HG02840 (cell line): ENCODE results near the gene ZNF227.
"Not testable (repeated sequence)": the region's sequence is repeated elsewhere in the genome, so short reads cannot be mapped to it uniquely, and the experiment has no call there.

Source experiments
- ATAC-seq: cut with Tn5 transposase; IDR thresholded peaks from one replicate; pipeline ENCODE4 v1.9.1; 2021; ENCODE audit warnings: mild to moderate bottlenecking, moderate library complexity, moderate number of reproducible peaks; ENCODE audit not compliant: unreplicated experiment, low FRiP score

ZNF227 gene

GRCh38 chr19:44212250-44212865 is at the start of gene ZNF227:
TSS of gene ZNF227 (plus strand) at chr19:44212532. CDS start at chr19:44217793, 5,261 bp downstream.
- ATAC-seq, result no peak

DNA sequence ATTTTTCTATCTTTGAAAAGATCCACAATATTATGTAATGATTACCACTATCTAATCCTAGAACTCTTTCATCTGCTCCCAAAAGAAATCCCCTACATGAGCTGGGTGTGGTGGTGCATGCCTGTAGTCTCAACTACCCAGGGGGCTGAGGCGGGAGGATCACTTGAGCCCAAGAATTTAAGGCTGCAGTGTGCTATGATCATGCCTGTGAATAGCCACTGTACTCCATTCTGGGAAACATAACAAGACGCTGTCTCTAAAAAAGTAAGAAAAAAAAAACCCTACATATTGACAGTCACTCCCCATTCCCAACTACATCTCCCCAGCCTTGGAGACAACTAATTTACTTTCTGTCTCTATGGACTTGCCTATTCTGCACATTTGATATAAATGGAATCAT is 48.5 kb upstream of the ZNF227 start:
- no peak for ATAC-seq

- ATAC-seq, result no peak
Observed at GRCh38 chr19:44164327-44164672, 48.0 kb upstream of the ZNF227 start.

DNA sequence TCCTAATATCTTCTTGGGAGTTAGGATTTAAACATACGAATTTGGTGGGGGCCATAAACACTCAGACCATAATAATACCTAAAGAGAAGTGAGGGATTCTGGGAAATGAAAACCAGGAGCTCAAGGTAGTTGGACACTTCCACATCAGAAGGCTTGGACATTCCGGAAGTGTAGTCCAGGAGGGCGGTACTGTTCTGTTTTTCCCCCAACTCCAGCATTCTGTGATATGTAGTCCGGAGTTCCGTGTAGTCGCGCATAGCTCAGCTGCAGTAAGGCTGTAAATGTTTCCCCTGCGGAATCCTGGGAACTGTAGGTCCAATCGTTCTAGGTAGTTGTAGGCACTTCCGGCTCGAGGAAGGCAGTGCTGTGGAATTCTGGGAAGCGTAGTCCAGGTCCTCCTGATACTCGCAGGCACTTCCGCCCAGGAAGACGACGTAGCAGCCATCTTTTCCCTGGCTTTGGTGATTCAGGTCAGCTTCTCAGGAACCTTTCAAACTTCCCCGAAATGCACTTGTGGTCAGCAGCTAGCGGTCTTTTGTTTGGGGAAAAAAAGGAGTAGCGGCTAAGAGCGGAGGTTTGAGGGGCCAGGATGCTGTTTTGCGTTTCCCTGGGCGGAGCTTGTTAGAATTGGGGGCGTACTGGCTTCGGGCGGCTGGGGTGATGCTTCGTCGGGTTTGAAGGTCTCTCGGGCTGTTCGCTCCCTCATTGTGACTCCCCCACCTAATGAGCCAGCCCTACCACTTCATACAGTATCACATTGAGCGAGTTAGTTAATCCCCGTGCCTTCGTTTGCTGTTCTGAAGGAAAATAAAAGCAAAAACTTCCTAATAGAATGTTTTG is 47.4 kb upstream of the ZNF227 start, which contains the start of gene ZNF226:
Gene ZNF226 (plus strand): TSS at position 428 of the 840 bp plus-strand sequence. CDS start 4,981 bp downstream, outside the sequence.
- ATAC-seq, result peak; percentile 86

- ATAC-seq, result not testable (repeated sequence)
Observed at GRCh38 chr19:44170660-44171059, 41.7 kb upstream of the ZNF227 start.

DNA sequence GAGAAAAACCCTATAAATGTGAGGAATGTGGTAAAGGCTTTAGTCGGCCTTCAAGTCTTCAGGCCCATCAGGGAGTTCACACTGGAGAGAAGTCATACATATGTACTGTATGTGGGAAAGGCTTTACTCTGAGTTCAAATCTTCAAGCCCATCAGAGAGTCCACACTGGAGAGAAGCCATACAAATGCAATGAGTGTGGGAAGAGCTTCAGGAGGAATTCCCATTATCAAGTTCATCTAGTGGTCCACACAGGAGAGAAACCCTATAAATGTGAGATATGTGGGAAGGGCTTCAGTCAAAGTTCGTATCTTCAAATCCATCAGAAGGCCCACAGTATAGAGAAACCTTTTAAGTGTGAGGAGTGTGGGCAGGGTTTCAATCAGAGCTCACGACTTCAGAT is 35.7 kb upstream of the ZNF227 start:
- no peak for ATAC-seq

GRCh38 chr19:44180968-44181367 is 31.4 kb upstream of the ZNF227 start:
- ATAC-seq, result no peak

DNA sequence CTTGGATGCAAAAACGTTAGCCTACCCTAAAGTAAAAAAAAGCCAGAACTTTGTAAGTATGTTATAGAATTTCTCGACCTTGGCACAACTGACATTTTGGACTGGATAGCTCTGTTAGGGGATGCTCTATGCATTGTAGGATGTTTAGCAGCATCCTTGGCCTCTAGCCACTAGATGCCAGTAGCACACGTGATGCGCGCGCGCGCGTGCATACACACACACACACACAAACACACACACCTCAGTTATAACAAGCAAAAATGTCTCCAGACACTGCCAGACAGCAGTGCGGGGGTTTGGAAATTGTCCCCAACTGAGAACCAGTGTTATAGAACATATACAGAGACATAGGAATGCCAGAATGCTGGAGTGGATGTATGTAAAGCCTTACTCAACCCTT is 30.2 kb upstream of the ZNF227 start:
- no peak for ATAC-seq

DNA sequence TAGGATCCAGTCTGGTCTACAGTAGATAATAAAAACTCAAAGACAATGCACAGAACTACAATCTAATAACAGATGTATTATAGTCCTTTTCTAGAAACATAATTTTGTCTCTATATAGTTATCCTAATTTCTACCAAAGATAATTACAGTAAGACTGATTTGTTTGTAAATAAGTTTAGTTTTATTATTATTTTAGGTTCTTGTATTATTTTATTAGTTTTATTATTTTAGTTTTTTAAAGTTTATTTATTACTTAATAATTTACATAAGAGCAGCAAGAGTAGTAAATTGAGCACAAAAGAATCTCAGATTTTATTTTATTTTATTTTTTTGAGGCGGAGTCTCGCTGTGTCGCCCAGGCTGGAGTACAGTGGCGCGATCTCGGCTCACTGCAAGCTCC is 22.3 kb upstream of the ZNF227 start:
- ATAC-seq, result no peak

DNA sequence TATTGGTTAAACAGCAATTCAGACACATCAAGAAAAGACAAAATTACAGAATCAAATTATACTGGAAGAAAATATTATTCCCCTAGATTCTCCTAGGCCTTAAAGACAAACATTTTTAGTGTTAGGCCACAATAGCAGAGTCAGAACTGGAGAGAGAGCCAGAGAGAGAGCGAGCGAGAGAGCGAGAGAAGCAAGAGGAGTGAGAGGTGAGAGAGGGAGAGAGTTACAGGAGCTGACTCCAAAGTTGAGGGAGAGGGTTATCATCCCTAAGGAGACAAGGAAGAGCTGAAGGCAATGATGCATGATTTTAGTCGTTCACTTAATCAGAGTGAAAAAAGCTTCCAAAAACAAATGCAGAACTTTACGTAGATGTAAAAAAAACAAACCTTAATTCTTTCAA is 20.2 kb upstream of the ZNF227 start:
- ATAC-seq, result no peak

DNA sequence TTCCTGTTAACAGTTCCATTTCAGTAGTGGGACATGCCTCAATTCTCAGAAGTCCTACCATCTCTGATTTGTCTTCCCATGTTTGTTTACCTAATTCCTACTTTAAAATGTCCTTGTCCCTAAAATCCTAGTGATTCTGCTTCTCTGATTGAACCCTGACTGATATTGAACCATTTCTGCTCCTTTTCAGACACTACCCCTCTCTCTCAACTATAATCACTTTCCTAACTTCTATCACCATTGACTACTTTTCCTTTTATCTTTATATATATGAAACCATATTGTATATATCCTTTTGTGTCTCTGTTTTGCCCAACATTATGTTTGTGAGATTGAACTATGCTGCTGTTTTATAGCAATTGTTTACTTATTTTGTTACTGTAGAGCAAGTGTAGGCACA is 15.6 kb upstream of the ZNF227 start:
- no peak for ATAC-seq

DNA sequence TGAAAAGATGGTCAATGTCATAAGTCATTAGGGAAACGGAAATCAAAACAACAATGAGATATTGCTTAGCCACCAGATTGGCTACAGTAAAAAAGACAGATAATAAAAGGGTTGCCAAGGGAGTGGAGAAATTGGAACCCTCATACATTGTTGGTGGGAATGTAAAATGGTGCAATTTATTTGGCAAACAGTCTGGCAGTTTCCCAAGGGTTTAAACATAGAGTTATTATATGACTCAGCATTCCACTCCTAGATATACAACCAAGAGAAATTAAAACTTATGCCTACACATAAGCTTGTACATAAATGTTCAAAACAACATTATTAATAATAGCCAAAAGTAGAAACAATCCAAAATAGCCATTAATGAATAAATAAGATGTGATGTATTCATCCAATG is 9.9 kb upstream of the ZNF227 start:
- no peak for ATAC-seq

DNA sequence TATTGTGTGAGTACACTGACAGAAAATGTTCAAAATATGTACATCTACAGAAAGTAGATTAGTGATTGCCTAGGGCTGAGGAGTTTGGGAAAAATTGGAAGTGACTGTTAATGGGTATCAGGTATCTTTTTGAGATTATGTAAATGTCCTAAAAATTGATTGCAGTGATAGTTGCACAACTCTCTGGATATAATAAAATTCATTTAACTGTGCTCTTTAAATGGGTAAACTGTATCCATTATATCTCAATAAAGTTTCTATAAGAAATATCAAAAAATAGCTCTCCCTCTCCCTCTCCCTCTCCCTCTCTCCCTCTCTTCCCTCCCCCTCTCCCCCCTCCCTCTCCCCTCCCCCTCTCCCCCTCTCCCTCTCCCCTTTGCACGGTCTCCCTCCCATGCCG is 9.4 kb upstream of the ZNF227 start:
- ATAC-seq, result no peak

DNA sequence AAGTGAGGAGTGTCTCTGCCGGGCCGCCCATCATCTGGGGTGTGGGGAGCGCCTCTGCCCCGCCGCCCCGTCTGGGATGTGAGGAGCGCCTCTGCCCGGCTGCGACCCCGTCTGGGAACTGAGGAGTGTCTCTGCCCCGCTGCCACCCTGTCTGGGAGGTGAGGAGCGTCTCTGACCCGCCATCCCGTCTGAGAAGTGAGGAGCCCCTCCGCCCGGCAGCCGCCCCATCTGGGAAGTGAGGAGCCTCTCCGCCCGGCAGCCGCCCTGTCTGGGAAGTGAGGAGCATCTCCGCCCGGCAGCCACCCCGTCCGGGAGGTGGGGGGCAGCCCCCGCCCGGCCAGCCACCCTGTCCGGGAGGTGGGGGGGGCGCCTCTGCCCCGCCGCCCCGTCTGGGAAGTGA is 8.5 kb upstream of the ZNF227 start:
- not testable (repeated sequence) for ATAC-seq

- ATAC-seq, result no peak
Observed at GRCh38 chr19:44204772-44205171, 7.6 kb upstream of the ZNF227 start.

GRCh38 chr19:44207126-44207803 is 5.1 kb upstream of the ZNF227 start:
- peak; percentile 92 for ATAC-seq

DNA sequence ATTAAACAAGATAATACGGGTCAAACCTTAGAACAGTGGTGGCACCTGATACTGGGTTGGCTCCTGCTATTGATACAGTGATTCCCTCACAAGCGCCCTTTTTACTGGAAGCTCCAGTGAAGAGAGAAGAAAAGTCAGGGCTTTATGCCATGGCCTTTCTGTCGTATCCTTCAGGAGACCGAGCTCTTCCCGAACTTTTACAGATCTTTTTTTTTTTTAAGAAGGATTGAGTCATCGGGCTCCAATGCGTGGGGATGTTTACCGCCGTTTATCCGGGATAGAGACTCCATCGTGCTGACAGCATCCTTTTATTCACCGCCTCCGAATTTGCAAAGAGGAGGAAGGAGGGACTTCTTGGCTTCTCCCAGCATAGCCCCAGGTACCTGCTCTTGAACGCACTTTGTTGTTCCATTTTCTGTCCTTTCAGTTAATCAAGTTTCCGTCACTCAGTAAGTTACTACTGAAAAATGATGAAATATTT is 574 bp downstream of the ZNF227 start:
- no peak for ATAC-seq

DNA sequence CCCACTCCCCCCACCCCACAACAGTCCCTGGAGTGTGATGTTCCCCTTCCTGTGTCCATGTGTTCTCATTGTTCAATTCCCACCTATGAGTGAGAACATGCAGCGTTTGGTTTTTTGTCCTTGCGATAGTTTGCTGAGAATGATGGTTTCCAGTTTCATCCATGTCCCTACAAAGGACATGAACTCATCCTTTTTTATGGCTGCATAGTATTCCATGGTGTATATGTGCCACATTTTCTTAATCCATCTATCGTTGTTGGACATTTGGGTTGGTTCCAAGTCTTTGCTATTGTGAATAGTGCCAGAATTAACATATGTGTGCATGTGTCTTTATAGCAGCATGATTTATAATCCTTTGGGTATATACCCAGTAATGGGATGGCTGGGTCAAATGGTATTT is 7.6 kb downstream of the ZNF227 start:
- not testable (repeated sequence) for ATAC-seq

DNA sequence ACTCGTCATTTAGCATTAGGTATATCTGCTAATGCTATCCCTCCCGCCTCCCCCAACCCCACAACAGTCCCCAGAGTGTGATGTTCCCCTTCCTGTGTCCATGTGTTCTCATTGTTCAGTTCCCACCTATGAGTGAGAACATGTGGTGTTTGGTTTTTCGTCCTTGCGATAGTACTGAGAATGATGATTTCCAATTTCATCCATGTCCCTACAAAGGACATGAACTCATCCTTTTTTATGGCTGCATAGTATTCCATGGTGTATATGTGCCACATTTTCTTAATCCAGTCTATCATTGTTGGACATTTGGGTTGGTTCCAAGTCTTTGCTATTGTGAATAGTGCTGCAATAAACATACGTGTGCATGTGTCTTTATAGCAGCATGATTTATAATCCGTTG is 8.4 kb downstream of the ZNF227 start:
- not testable (repeated sequence) for ATAC-seq

GRCh38 chr19:44221291-44221690 is 9.0 kb downstream of the ZNF227 start:
- ATAC-seq, result not testable (repeated sequence)

DNA sequence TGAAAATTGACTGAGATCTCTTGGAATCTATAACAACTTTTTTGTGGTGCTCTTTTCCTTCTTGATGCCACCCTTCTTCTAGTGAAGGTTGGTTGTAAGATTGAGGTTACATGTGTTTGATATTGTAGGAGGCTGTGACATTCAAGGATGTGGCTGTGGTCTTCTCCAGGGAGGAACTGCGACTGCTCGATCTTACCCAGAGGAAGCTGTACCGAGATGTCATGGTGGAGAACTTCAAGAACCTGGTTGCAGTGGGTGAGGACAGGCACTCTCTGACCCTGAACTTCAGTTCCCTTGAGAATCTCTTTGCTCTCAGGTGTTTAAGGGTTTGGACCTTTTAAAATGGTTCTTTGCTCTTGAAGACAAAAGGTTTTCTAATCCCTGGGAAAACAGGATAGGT is 16.0 kb downstream of the ZNF227 start:
- ATAC-seq, result no peak
